DND-41 (cell line): Measurements from ENCODE around the gene FKBP14.

Source experiments
- ATAC-seq: fragments of 200-7000 bp; cut with Tn5 transposase; 3 replicates; pipeline ENCODE4 v1.9.1; 2021; ENCODE audit warnings: low read depth; ENCODE audit not compliant: insufficient read depth
- DNase-seq: peaks from one replicate; pipeline ENCODE4 v3.0.0-alpha.2; 2020
- H2AFZ ChIP-seq: 2 replicates; pipeline ENCODE4 v1.6.0; 2012; ENCODE audit warnings: low read depth, low read length
- H3K27ac ChIP-seq: 2 replicates; pipeline ENCODE4 v1.5.1; 2012; ENCODE audit warnings: low read length, inconsistent platforms
- H3K27me3 ChIP-seq: fragments of 200-600 bp; sonication (generic); 2 replicates; pipeline ENCODE4 v1.6.0; 2012; ENCODE audit warnings: low read length, mild to moderate bottlenecking, inconsistent platforms; ENCODE audit not compliant: insufficient read depth, poor library complexity
- H3K36me3 ChIP-seq: 2 replicates; pipeline ENCODE4 v1.5.1; 2012; ENCODE audit warnings: low read length, inconsistent platforms; ENCODE audit not compliant: insufficient read depth
- H3K4me1 ChIP-seq: 2 replicates; pipeline ENCODE4 v1.5.1; 2012; ENCODE audit warnings: mild to moderate bottlenecking, low read length; ENCODE audit not compliant: insufficient read depth
- H3K4me2 ChIP-seq: 2 replicates; pipeline ENCODE4 v1.6.0; 2012; ENCODE audit warnings: mild to moderate bottlenecking, moderate library complexity, low read length, inconsistent platforms; ENCODE audit not compliant: insufficient read depth
- H3K4me3 ChIP-seq, 2 experiments: fragments of 200-600 bp in 1 of 2; shearing (Covaris generic) in 1 of 2; 2 replicates each; pipeline ENCODE4 v1.5.1; 2012 to 2016; ENCODE audit warnings: inconsistent platforms in 2 of 2, low read length in 2 of 2, mild to moderate bottlenecking in 2 of 2, low read depth in 1 of 2, moderate library complexity in 1 of 2
- H3K79me2 ChIP-seq: 2 replicates; pipeline ENCODE4 v1.6.0; 2012; ENCODE audit warnings: low read length, inconsistent platforms; ENCODE audit not compliant: insufficient read depth
- H3K9ac ChIP-seq: 2 replicates; pipeline ENCODE4 v1.6.0; 2012; ENCODE audit warnings: low read depth, mild to moderate bottlenecking, inconsistent platforms, low read length, moderate library complexity
- H3K9me3 ChIP-seq: 2 replicates; pipeline ENCODE4 v1.5.1; 2012; ENCODE audit warnings: low read length, moderate library complexity, mild to moderate bottlenecking, inconsistent platforms; ENCODE audit not compliant: insufficient read depth, severe bottlenecking
- H4K20me1 ChIP-seq: 2 replicates; pipeline ENCODE4 v1.6.0; 2012; ENCODE audit warnings: low read length; ENCODE audit not compliant: insufficient read depth
- EZH2 ChIP-seq: IDR thresholded peaks from 3 replicates; pipeline ENCODE4 v1.6.1; 2012; ENCODE audit warnings: borderline replicate concordance, low read depth, mild to moderate bottlenecking, moderate library complexity, low read length, inconsistent platforms; ENCODE audit not compliant: severe bottlenecking
- TF ChIP-seq, protein P1 (sequence below): IDR thresholded peaks from 2 replicates; pipeline ENCODE4 v1.5.1; 2012; ENCODE audit warnings: borderline replicate concordance, low read length, moderate library complexity, mild to moderate bottlenecking; ENCODE audit not compliant: poor library complexity, severe bottlenecking; ENCODE audit errors: extremely low read depth

Gene FKBP14

DNA sequence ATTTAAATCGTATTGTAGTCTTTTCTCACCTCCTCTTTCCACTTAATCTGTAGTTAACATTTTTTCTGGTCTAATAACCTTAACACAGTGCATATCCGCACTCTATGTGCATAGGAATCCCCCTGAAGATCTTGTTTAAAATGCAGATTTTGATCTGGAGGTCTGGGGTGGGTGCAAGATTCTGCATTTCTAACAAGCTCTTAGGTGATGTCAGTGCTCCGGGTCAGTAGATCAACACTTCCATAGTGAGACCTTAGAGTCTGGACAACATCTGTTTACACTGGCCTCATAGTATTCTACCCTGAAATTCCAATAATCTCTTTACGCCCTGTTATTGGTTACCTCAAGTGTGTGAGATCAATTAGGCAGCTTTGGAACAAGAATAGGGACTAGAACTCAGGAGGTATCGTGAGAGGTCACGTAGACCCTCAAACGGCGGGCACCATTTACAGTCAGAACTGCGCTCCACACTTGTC lies 1.3 kb upstream of the FKBP14 start:
- H3K27ac ChIP-seq, result peak overlapping the region; percentile 71
- peak overlapping the region; percentile 49 to 91 for H3K4me3 ChIP-seq
- peaks cover 59% of the 10 kb centered on the region for H3K4me1 ChIP-seq
- peak overlapping the region; percentile 82 for H3K4me2 ChIP-seq
- DNase-seq, result no peak
- H3K79me2 ChIP-seq, result peaks cover 66% of the 10 kb centered on the region
- ATAC-seq, result no peak
- peak overlapping the region; percentile 76 for H3K9ac ChIP-seq
- peak overlapping the region; percentile 80 for H2AFZ ChIP-seq
- no peaks in the 10 kb centered on the region for H3K9me3 ChIP-seq
- H3K27me3 ChIP-seq, result no peaks in the 10 kb centered on the region
- no peak for TF ChIP-seq EZH2
- TF ChIP-seq, protein P1, sequence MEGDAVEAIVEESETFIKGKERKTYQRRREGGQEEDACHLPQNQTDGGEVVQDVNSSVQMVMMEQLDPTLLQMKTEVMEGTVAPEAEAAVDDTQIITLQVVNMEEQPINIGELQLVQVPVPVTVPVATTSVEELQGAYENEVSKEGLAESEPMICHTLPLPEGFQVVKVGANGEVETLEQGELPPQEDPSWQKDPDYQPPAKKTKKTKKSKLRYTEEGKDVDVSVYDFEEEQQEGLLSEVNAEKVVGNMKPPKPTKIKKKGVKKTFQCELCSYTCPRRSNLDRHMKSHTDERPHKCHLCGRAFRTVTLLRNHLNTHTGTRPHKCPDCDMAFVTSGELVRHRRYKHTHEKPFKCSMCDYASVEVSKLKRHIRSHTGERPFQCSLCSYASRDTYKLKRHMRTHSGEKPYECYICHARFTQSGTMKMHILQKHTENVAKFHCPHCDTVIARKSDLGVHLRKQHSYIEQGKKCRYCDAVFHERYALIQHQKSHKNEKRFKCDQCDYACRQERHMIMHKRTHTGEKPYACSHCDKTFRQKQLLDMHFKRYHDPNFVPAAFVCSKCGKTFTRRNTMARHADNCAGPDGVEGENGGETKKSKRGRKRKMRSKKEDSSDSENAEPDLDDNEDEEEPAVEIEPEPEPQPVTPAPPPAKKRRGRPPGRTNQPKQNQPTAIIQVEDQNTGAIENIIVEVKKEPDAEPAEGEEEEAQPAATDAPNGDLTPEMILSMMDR, result no peak
- no peaks in the 10 kb centered on the region for H3K36me3 ChIP-seq
- peaks cover 21% of the 10 kb centered on the region; the same call in 1 of the 2 replicates for H4K20me1 ChIP-seq

DNA sequence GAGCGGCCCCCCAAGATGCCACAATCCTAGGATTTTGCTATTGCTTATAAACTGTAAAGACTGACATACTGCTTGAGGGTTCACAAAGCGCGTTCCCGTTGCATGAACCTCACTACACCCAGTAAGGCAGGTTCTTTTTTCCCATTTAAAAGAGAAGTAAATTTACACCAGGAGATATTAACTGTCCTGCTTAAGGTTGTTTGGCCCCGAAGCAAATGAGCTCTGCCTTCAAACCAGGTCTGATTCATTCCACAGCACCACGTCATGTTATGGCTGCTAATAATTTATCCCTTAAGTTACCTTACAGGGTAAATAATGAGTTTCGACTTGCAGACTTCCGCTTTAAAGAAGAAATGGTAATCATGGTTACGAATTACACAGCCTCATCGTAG lies 559 bp upstream of the FKBP14 start:
- H3K4me3 ChIP-seq, result peak overlapping the region; percentile 49 to 91; a peak in 3 of 4 replicates

DNA sequence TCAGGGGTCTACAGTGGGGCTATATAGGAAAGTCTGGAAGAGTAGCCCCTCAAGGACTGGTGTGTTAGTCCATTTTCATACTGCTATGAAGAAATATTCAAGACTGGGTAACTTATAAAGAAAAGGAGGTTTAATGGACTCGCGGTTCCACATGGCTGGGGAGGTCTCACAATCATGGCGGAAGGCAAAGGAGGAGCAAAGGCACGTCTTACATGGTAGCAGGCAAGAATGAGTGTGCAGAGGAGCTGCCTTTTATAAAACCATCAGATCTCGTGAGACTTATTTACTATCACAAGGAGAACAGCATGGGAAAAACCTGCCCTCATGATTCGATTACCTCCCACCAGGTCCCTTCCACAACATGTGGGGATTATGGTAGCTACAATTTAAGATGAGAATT lies 3.0 kb downstream of the FKBP14 start:
- no peak overlapping the region for H3K4me3 ChIP-seq
- ATAC-seq, result no peak
- H3K79me2 ChIP-seq, result peaks cover 25% of the 10 kb centered on the region

More for the DNA sequence above, 559 bp upstream of the FKBP14 start:
- Histone ChIP-seq H3K4me1 (peaks cover 59% of the 10 kb centered on the region), H4K20me1 (peaks cover 14% of the 10 kb centered on the region; the same call in 1 of the 2 replicates), H3K9ac (peak overlapping the region; percentile 76), H3K79me2 (peaks cover 60% of the 10 kb centered on the region), H3K27ac (peak overlapping the region; percentile 58), H3K27me3 (no peaks in the 10 kb centered on the region), H3K36me3 (no peaks in the 10 kb centered on the region), H3K4me2 (peak overlapping the region; percentile 82), H3K9me3 (no peaks in the 10 kb centered on the region), H2AFZ (peak overlapping the region; percentile 80)
- ATAC-seq (no peak), DNase-seq (no peak)
- no peak for TF ChIP-seq EZH2
- TF ChIP-seq, protein P1, result no peak

More for the DNA sequence above, 3.0 kb downstream of the FKBP14 start:
- no peaks in the 10 kb centered on the region for H4K20me1 ChIP-seq
- H3K9me3 ChIP-seq, result no peaks in the 10 kb centered on the region
- TF ChIP-seq EZH2, result no peak
- TF ChIP-seq, protein P1, result no peak
- H3K27ac ChIP-seq, result no peak overlapping the region
- no peaks in the 10 kb centered on the region for H3K27me3 ChIP-seq
- H2AFZ ChIP-seq, result no peak overlapping the region
- H3K36me3 ChIP-seq, result no peaks in the 10 kb centered on the region; the same call in 1 of the 2 replicates
- H3K9ac ChIP-seq, result no peak overlapping the region
- H3K4me2 ChIP-seq, result peak overlapping the region; percentile 82; the same call in 1 of the 2 replicates
- peaks cover 34% of the 10 kb centered on the region for H3K4me1 ChIP-seq
- no peak for DNase-seq
